Activated T-helper 17 cell treated with anti-CD3 and anti-CD28 coated beads, Interleukin-2, amount 50 U/mL, for 72 hours (primary cell): Measurements from ENCODE around the gene CPEB1. TPM values are rescaled to one million over a fixed set of nuclear protein-coding genes. Genes with fewer than 3 reads are reported as not detected.

Experiments
- ATAC-seq: fragments of 150-1000 bp; cut with Tn5 transposase; replicated peaks from 2 replicates; pipeline ENCODE4 v1.10.0; 2021; ENCODE audit warnings: mild to moderate bottlenecking, moderate library complexity
- H3K27ac Mint-ChIP-seq: one replicate; pipeline ENCODE4 v1.8.0; 2022; ENCODE audit warnings: mixed read lengths
- H3K27me3 Mint-ChIP-seq: one replicate; pipeline ENCODE4 v1.8.0; 2022; ENCODE audit warnings: mixed read lengths
- H3K36me3 Mint-ChIP-seq: one replicate; pipeline ENCODE4 v1.8.0; 2022; ENCODE audit warnings: low read depth, mild to moderate bottlenecking, mixed read lengths
- H3K4me1 Mint-ChIP-seq: one replicate; pipeline ENCODE4 v1.8.0; 2022; ENCODE audit warnings: mixed read lengths
- H3K4me3 Mint-ChIP-seq: one replicate; pipeline ENCODE4 v1.8.0; 2022; ENCODE audit warnings: mild to moderate bottlenecking, mixed read lengths
- H3K9me3 Mint-ChIP-seq: one replicate; pipeline ENCODE4 v1.8.0; 2022; ENCODE audit warnings: mixed read lengths
- total RNA-seq, 2 donors: library from RNA; stranded (reverse); gene quantifications; one replicate each; pipeline ENCODE4 v1.2.3, GENCODE V29; 2022

CPEB1 gene
- total RNA-seq, 2 donors from 2014 or later: 0.26 TPM; not detected in 1

- ATAC-seq: no peak
- H3K36me3 Mint-ChIP-seq: no peaks in the 10 kb centered on the region
- no peaks in the 10 kb centered on the region for H3K9me3 Mint-ChIP-seq
- peaks cover 66% of the 10 kb centered on the region for H3K27me3 Mint-ChIP-seq
- no peaks in the 10 kb centered on the region for H3K4me1 Mint-ChIP-seq
- no peak overlapping the region for H3K27ac Mint-ChIP-seq
- no peak overlapping the region for H3K4me3 Mint-ChIP-seq
Measured at GRCh38 chr15:82641129-82641798, 5.9 kb downstream of the CPEB1 start.

DNA sequence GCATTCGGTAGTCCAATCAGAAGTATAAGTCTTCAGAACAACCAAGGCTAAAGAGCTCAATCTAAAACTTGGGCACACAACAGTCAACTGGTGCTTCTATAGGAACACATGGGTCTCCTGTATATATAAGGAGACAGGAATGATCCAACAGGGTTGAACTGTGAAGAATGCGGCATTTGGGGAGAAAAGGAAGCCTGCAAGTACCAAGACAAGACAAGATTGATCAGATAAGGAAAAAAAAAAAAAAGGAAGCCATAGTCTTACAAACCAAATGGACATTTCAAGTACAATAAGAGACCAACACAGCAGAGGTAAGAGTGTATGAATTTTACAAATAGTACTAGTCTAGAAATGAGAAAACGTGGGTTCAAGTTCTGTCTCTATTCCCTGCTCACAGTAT lies 6.5 kb downstream of the CPEB1 start:
- Mint-ChIP-seq H3K9me3 (no peaks in the 10 kb centered on the region), H3K27me3 (peaks cover 67% of the 10 kb centered on the region)

DNA sequence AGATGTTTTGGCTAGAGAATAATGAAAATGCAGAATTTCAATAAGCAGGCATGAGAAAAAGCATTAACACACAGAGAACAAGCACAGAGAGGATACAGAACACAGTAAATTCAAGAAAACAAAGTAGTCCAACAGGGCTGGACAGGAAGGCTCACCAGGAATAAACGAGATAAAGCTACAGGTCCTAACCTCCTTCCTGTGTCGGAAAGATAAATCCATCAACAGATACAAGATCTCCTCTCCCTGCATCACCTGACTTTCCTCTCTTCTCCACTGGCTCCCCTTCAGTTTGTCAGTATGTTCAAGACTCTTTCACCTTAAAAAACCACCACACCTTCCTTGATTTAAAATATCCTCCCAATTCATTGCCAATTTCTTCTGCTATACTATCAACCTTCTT lies 11.4 kb downstream of the CPEB1 start:
- Mint-ChIP-seq H3K9me3 (no peaks in the 10 kb centered on the region), H3K4me3 (no peak overlapping the region), H3K36me3 (no peaks in the 10 kb centered on the region), H3K27me3 (peaks cover 49% of the 10 kb centered on the region), H3K27ac (no peak overlapping the region), H3K4me1 (no peaks in the 10 kb centered on the region)
- no peak for ATAC-seq

More for the DNA sequence above, 6.5 kb downstream of the CPEB1 start:
- Mint-ChIP-seq H3K4me1 (no peaks in the 10 kb centered on the region), H3K27ac (no peak overlapping the region), H3K4me3 (no peak overlapping the region), H3K36me3 (no peaks in the 10 kb centered on the region)
- no peak for ATAC-seq

- Mint-ChIP-seq H3K27ac (no peak overlapping the region), H3K4me3 (no peak overlapping the region), H3K27me3 (peaks cover 4% of the 10 kb centered on the region), H3K4me1 (no peaks in the 10 kb centered on the region), H3K36me3 (no peaks in the 10 kb centered on the region), H3K9me3 (no peaks in the 10 kb centered on the region)
- ATAC-seq: no peak
Measured at GRCh38 chr15:82630033-82630432, 17.1 kb downstream of the CPEB1 start.

- Mint-ChIP-seq H3K9me3 (no peaks in the 10 kb centered on the region), H3K36me3 (no peaks in the 10 kb centered on the region), H3K27me3 (peaks cover 3% of the 10 kb centered on the region), H3K4me3 (no peak overlapping the region), H3K4me1 (no peaks in the 10 kb centered on the region), H3K27ac (no peak overlapping the region)
- ATAC-seq: no peak
Measured at GRCh38 chr15:82625136-82625535, 22.0 kb downstream of the CPEB1 start.

GRCh38 chr15:82624438-82624837 lies 22.7 kb downstream of the CPEB1 start:
- Mint-ChIP-seq H3K4me1 (no peaks in the 10 kb centered on the region), H3K9me3 (no peaks in the 10 kb centered on the region), H3K36me3 (no peaks in the 10 kb centered on the region), H3K4me3 (no peak overlapping the region), H3K27me3 (peaks cover 3% of the 10 kb centered on the region), H3K27ac (no peak overlapping the region)
- ATAC-seq: no peak

- Mint-ChIP-seq H3K9me3 (no peaks in the 10 kb centered on the region), H3K4me3 (no peak overlapping the region), H3K36me3 (no peaks in the 10 kb centered on the region), H3K27me3 (peaks cover 3% of the 10 kb centered on the region), H3K4me1 (no peaks in the 10 kb centered on the region), H3K27ac (no peak overlapping the region)
- no peak for ATAC-seq
Measured at GRCh38 chr15:82624008-82624407, 23.2 kb downstream of the CPEB1 start.

DNA sequence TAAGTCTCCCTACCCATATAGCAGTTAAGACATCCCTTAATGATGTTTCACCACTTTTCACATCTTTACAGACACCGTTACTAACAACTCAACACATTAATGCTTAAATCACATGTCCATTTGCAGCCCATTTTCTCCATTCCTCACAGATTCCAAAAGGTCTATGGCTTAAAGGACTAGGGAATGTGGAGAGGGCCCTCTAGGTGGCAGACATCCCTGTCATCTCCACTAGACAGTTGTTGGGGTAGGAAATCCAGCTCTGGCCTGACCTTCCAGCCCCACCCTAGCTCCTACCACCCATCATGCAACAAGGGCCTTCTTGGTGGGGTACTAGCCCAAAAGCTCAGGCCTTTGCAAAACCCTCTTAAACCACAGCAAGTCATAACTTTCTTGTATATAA lies 25.2 kb downstream of the CPEB1 start:
- no peak overlapping the region for H3K4me3 Mint-ChIP-seq
- no peak overlapping the region for H3K27ac Mint-ChIP-seq
- ATAC-seq: no peak
- H3K9me3 Mint-ChIP-seq: no peaks in the 10 kb centered on the region
- H3K36me3 Mint-ChIP-seq: no peaks in the 10 kb centered on the region
- H3K27me3 Mint-ChIP-seq: peaks cover 8% of the 10 kb centered on the region
- no peaks in the 10 kb centered on the region for H3K4me1 Mint-ChIP-seq

GRCh38 chr15:82613747-82614146 lies 33.4 kb downstream of the CPEB1 start:
- H3K4me3 Mint-ChIP-seq: no peak overlapping the region
- peaks cover 16% of the 10 kb centered on the region for H3K27me3 Mint-ChIP-seq
- H3K9me3 Mint-ChIP-seq: no peaks in the 10 kb centered on the region
- H3K4me1 Mint-ChIP-seq: no peaks in the 10 kb centered on the region
- H3K36me3 Mint-ChIP-seq: no peaks in the 10 kb centered on the region
- no peak for ATAC-seq
- H3K27ac Mint-ChIP-seq: no peak overlapping the region

GRCh38 chr15:82611348-82611747 lies 35.8 kb downstream of the CPEB1 start:
- H3K27ac Mint-ChIP-seq: no peak overlapping the region
- H3K4me3 Mint-ChIP-seq: no peak overlapping the region
- H3K9me3 Mint-ChIP-seq: no peaks in the 10 kb centered on the region
- no peaks in the 10 kb centered on the region for H3K36me3 Mint-ChIP-seq
- no peak for ATAC-seq
- no peaks in the 10 kb centered on the region for H3K4me1 Mint-ChIP-seq
- H3K27me3 Mint-ChIP-seq: peaks cover 8% of the 10 kb centered on the region

DNA sequence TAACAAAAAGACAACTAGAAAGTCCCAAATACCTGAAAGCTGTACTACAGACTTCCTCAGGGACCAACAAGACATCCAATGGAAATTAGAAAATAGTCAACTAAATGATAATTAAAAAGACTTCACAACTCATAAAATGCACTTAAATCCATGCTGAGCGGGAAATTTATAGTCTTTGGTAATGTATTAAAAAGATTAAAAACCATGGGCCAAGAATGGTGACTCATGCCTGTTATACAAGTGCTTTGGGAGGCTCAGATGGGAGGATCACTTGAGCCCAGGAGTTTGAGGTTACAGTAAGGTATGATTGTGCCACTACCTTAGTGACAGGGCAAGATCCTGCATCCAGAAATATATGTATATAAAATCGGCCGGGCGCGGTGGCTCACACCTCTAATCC lies 45.0 kb downstream of the CPEB1 start:
- ATAC-seq: no peak

GRCh38 chr15:82599862-82600261 lies 47.3 kb downstream of the CPEB1 start:
- Mint-ChIP-seq H3K27ac (no peak overlapping the region), H3K4me1 (no peaks in the 10 kb centered on the region), H3K4me3 (no peak overlapping the region), H3K27me3 (peaks cover 29% of the 10 kb centered on the region), H3K9me3 (no peaks in the 10 kb centered on the region), H3K36me3 (no peaks in the 10 kb centered on the region)
- ATAC-seq: no peak

More for the DNA sequence above, 45.0 kb downstream of the CPEB1 start:
- Mint-ChIP-seq H3K36me3 (no peaks in the 10 kb centered on the region), H3K27me3 (peaks cover 26% of the 10 kb centered on the region), H3K4me3 (no peak overlapping the region), H3K27ac (no peak overlapping the region), H3K4me1 (no peaks in the 10 kb centered on the region), H3K9me3 (no peaks in the 10 kb centered on the region)

GRCh38 chr15:82597815-82598214 lies 49.3 kb downstream of the CPEB1 start:
- Mint-ChIP-seq H3K27ac (no peak overlapping the region), H3K4me1 (no peaks in the 10 kb centered on the region), H3K9me3 (no peaks in the 10 kb centered on the region), H3K4me3 (no peak overlapping the region), H3K36me3 (no peaks in the 10 kb centered on the region), H3K27me3 (peaks cover 41% of the 10 kb centered on the region)
- no peak for ATAC-seq

GRCh38 chr15:82595766-82596165 lies 51.4 kb downstream of the CPEB1 start:
- Mint-ChIP-seq H3K9me3 (no peaks in the 10 kb centered on the region), H3K27me3 (peaks cover 40% of the 10 kb centered on the region), H3K36me3 (no peaks in the 10 kb centered on the region), H3K4me1 (no peaks in the 10 kb centered on the region), H3K4me3 (no peak overlapping the region), H3K27ac (no peak overlapping the region)
- ATAC-seq: no peak

DNA sequence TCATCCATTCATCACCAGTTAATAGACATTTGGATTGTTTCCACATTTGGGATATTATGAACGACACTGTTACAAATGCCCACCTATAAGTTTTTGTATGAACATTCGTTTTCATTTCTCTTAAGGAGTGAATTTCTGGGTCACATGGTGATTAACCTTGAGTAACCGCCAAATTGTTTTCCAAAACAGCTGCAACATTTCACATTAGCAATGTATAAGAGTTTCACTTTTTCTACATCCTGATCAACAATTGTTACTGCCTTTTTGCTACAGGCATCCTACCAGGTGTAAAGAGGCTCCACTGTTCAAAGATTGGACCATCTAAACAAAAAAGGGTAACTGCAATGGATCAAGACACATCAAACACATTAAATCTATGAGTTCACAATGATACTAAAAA lies 52.0 kb downstream of the CPEB1 start:
- Mint-ChIP-seq H3K27me3 (peaks cover 41% of the 10 kb centered on the region), H3K4me3 (no peak overlapping the region), H3K4me1 (no peaks in the 10 kb centered on the region), H3K27ac (no peak overlapping the region), H3K36me3 (no peaks in the 10 kb centered on the region), H3K9me3 (no peaks in the 10 kb centered on the region)
- ATAC-seq: no peak

DNA sequence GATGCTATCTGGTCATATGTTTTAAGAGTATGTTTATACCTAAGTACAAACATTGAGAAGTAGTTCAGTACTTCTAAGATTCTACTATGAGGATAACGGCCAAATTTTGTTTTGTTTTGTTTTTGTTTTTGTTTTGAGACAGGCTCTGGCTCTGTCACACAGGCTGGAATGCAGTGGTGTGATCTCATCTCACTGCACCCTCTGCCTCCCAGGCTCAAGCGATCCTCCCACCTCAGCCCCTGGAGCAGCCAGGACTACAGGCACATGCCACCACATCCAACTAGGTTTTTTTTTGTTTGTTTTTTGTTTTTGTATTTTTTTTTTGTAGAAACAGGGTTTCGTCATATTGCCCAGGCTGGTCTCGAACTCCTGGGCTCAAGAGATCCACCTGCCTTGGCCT lies 59.4 kb downstream of the CPEB1 start:
- H3K4me3 Mint-ChIP-seq: no peak overlapping the region
- H3K27me3 Mint-ChIP-seq: peaks cover 18% of the 10 kb centered on the region
- H3K36me3 Mint-ChIP-seq: no peaks in the 10 kb centered on the region
- H3K27ac Mint-ChIP-seq: no peak overlapping the region
- no peaks in the 10 kb centered on the region for H3K4me1 Mint-ChIP-seq
- ATAC-seq: no peak
- no peaks in the 10 kb centered on the region for H3K9me3 Mint-ChIP-seq
